Activated CD4-positive, CD25-positive, alpha-beta regulatory T cell treated with anti-CD3 and anti-CD28 coated beads, Interleukin-2, amount 50 U/mL, for 16 hours (primary cell): ENCODE measurements around the gene GNG13.

Experiments
- DNase-seq: peaks from one replicate; pipeline ENCODE4 v3.0.0-alpha.2; 2020; ENCODE audit warnings: low read depth, low spot score

GNG13 gene

GRCh38 chr16:813916-814412 lies 13.4 kb upstream of the GNG13 start:
- DNase-seq = no peak

- no peak for DNase-seq
Measured at GRCh38 chr16:813204-813915, 12.8 kb upstream of the GNG13 start.

- no peak for DNase-seq
Measured at GRCh38 chr16:808085-808386, 7.5 kb upstream of the GNG13 start.

GRCh38 chr16:807347-808084 lies 7.0 kb upstream of the GNG13 start:
- DNase-seq = peak; percentile 57

- DNase-seq = no peak
Measured at GRCh38 chr16:805474-805873, 4.9 kb upstream of the GNG13 start.

GRCh38 chr16:804193-805048 lies 3.9 kb upstream of the GNG13 start:
- no peak for DNase-seq

GRCh38 chr16:803754-804080 lies 3.2 kb upstream of the GNG13 start:
- DNase-seq = no peak

- no peak for DNase-seq
Measured at GRCh38 chr16:802914-803753, 2.6 kb upstream of the GNG13 start.

- no peak for DNase-seq
Measured at GRCh38 chr16:802461-802860, 1.9 kb upstream of the GNG13 start.

GRCh38 chr16:801584-802363 lies 1.2 kb upstream of the GNG13 start:
- DNase-seq = no peak

GRCh38 chr16:800834-801511 lies 439 bp upstream of the GNG13 start:
- DNase-seq = no peak

- DNase-seq = no peak
Measured at GRCh38 chr16:799111-799947, 1.2 kb downstream of the GNG13 start.

- DNase-seq = no peak
Measured at GRCh38 chr16:798666-799065, 1.9 kb downstream of the GNG13 start.

GRCh38 chr16:797686-798085 lies 2.8 kb downstream of the GNG13 start:
- no peak for DNase-seq

GRCh38 chr16:797120-797420 lies 3.5 kb downstream of the GNG13 start:
- no peak for DNase-seq

- DNase-seq = no peak
Measured at GRCh38 chr16:796296-797119, 4.0 kb downstream of the GNG13 start.

- no peak for DNase-seq
Measured at GRCh38 chr16:795580-796229, 4.8 kb downstream of the GNG13 start.

- no peak for DNase-seq
Measured at GRCh38 chr16:794853-795466, 5.6 kb downstream of the GNG13 start.
